Caco-2 (cell line): Measurements from ENCODE around the gene ZNF576. TPM values are rescaled to one million over a fixed set of nuclear protein-coding genes. Genes with fewer than 3 reads are reported as not detected.

Experiments
- BruUV-seq: library from RNA; stranded (reverse); fragments of 400-500 nt; replicated peaks from 2 replicates; lab custom pipeline; 2021; lab: Mats Ljungman, UMichigan
- CTCF ChIA-PET: fragments of 300-600 bp; sonication (Branson Sonifier 250); formaldehyde crosslinking; loops from one replicate; lab custom pipeline; 2022; ENCODE audit warnings: antibody characterized with exemption; lab: Charles Lee
- POLR2A ChIA-PET: fragments of 300-600 bp; sonication (Branson Sonifier 250); formaldehyde crosslinking; loops from one replicate; lab custom pipeline; 2022; ENCODE audit warnings: antibody characterized with exemption; lab: Charles Lee
- DNase-seq, 2 experiments: peaks; one replicate each; pipeline versions ENCODE4 v3.0.0 to v3.0.0-alpha.2; 2020 to 2022
- H3K27me3 ChIP-seq: replicated peaks from 2 replicates; pipeline ENCODE4 v1.6.0; 2011; ENCODE audit warnings: low read length; ENCODE audit not compliant: control insufficient read depth, insufficient read depth
- H3K36me3 ChIP-seq: 2 replicates; pipeline ENCODE4 v1.5.1; 2011; ENCODE audit warnings: low read length; ENCODE audit not compliant: control insufficient read depth, insufficient read depth
- H3K4me1 ChIP-seq: fragments of 250-450 bp; sonication (Bioruptor Pico); 2 replicates; pipeline ENCODE4 v1.5.1; 2020; ENCODE audit warnings: mild to moderate bottlenecking
- H3K4me3 ChIP-seq: 2 replicates; pipeline ENCODE4 v1.5.1; 2011; ENCODE audit warnings: low read depth, mild to moderate bottlenecking, control low read depth, low read length
- H3K9me3 ChIP-seq: fragments of 250-450 bp; sonication (Bioruptor Pico); 2 replicates; pipeline ENCODE4 v1.5.1; 2020; ENCODE audit warnings: mild to moderate bottlenecking, moderate library complexity
- H3K27ac Mint-ChIP-seq: one replicate; pipeline ENCODE4 v1.8.0; 2022; ENCODE audit warnings: mixed read lengths; ENCODE audit not compliant: unreplicated experiment
- H3K27me3 Mint-ChIP-seq: one replicate; pipeline ENCODE4 v1.8.0; 2022; ENCODE audit warnings: mixed read lengths; ENCODE audit not compliant: insufficient read depth, unreplicated experiment
- H3K36me3 Mint-ChIP-seq: one replicate; pipeline ENCODE4 v1.8.0; 2022; ENCODE audit warnings: mild to moderate bottlenecking, mixed read lengths; ENCODE audit not compliant: insufficient read depth, unreplicated experiment
- H3K4me1 Mint-ChIP-seq: one replicate; pipeline ENCODE4 v1.8.0; 2022; ENCODE audit warnings: low read depth, mixed read lengths; ENCODE audit not compliant: unreplicated experiment
- H3K4me3 Mint-ChIP-seq: one replicate; pipeline ENCODE4 v1.8.0; 2022; ENCODE audit warnings: mild to moderate bottlenecking, moderate library complexity, mixed read lengths; ENCODE audit not compliant: unreplicated experiment
- H3K9me3 Mint-ChIP-seq: one replicate; pipeline ENCODE4 v1.8.0; 2022; ENCODE audit warnings: mixed read lengths; ENCODE audit not compliant: unreplicated experiment
- intact Hi-C: fragments of 100-400 bp; cut with micrococcal nuclease; formaldehyde crosslinking; loops from one replicate; pipeline ENCODE4 v1.10.0; 2022; ENCODE audit not compliant: unreplicated experiment
- total RNA-seq: library from RNA; stranded (reverse); gene quantifications from 2 replicates; pipeline ENCODE4 v1.2.3, GENCODE V29; 2022
- TF ChIP-seq, protein P1 (sequence below), 2 experiments: fragments of 200-600 bp in 1 of 2; IDR thresholded peaks; 1 replicate in 1 of 2; 2 replicates in 1 of 2; pipeline versions ENCODE4 v1.5.1 to v1.8.0; 2011 to 2022; ENCODE audit warnings: antibody characterized with exemption in 1 of 2, control low read depth in 1 of 2, inconsistent platforms in 1 of 2, low read depth in 1 of 2, low read length in 1 of 2, mild to moderate bottlenecking in 1 of 2, moderate library complexity in 1 of 2; ENCODE audit not compliant: insufficient read depth in 1 of 2, severe bottlenecking in 1 of 2, unreplicated experiment in 1 of 2

The ZNF576 gene
- total RNA-seq, 1 experiment from 2014 or later: 13.2 TPM

DNA sequence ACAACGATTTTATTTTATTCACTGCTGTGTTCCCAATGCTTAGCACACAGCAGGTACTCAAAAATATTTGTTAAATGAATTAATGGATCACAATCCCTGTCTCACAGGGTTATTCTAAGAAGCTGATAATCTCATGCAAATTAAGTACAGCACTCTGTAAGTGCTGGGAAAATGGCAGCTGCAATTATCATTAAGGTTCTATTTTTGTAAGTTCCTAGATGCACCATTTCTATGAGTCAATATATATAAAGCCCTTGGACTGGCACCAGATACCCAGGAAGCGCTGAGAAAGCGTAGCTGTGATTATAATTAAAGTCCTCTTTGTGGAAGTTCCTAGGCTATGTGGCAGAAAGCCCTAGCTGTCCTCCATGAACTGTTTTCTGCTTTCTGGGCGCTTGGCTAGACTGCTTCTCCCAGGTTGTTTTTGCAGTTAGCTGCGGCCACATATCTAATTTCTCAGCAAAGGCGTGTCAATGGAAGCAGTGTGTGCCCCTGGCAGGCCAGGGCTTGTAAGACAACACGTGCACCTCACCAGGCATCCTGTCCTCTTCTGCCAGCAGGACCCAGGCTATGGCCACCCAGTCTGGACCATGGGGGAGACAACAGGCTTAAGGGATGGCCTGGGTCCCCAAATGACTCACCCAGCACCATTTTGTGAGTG, 10.3 kb downstream of the ZNF576 start:
- Mint-ChIP-seq H3K27me3 (no peaks in the 10 kb centered on the region), H3K36me3 (peaks cover 37% of the 10 kb centered on the region), H3K27ac (no peak overlapping the region), H3K4me3 (no peak overlapping the region), H3K4me1 (peaks cover 10% of the 10 kb centered on the region), H3K9me3 (no peaks in the 10 kb centered on the region)
- BruUV-seq: no TSS peak
- Histone ChIP-seq H3K9me3 (no peaks in the 10 kb centered on the region), H3K4me3 (no peak overlapping the region), H3K4me1 (no peaks in the 10 kb centered on the region), H3K36me3 (no peaks in the 10 kb centered on the region), H3K27me3 (no peaks in the 10 kb centered on the region)
- intact Hi-C loops: no loop called here
- DNase-seq: no peak
- CTCF ChIA-PET: no interaction called here
- POLR2A ChIA-PET: no interaction called here
- TF ChIP-seq, protein P1, sequence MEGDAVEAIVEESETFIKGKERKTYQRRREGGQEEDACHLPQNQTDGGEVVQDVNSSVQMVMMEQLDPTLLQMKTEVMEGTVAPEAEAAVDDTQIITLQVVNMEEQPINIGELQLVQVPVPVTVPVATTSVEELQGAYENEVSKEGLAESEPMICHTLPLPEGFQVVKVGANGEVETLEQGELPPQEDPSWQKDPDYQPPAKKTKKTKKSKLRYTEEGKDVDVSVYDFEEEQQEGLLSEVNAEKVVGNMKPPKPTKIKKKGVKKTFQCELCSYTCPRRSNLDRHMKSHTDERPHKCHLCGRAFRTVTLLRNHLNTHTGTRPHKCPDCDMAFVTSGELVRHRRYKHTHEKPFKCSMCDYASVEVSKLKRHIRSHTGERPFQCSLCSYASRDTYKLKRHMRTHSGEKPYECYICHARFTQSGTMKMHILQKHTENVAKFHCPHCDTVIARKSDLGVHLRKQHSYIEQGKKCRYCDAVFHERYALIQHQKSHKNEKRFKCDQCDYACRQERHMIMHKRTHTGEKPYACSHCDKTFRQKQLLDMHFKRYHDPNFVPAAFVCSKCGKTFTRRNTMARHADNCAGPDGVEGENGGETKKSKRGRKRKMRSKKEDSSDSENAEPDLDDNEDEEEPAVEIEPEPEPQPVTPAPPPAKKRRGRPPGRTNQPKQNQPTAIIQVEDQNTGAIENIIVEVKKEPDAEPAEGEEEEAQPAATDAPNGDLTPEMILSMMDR (IDR thresholded peaks at IDR 0.05; ENCODE audit: insufficient read depth in 1 of 2, low read depth in 1 of 2, low read length in 1 of 2, severe bottlenecking in 1 of 2, unreplicated experiment in 1 of 2): no peak

DNA sequence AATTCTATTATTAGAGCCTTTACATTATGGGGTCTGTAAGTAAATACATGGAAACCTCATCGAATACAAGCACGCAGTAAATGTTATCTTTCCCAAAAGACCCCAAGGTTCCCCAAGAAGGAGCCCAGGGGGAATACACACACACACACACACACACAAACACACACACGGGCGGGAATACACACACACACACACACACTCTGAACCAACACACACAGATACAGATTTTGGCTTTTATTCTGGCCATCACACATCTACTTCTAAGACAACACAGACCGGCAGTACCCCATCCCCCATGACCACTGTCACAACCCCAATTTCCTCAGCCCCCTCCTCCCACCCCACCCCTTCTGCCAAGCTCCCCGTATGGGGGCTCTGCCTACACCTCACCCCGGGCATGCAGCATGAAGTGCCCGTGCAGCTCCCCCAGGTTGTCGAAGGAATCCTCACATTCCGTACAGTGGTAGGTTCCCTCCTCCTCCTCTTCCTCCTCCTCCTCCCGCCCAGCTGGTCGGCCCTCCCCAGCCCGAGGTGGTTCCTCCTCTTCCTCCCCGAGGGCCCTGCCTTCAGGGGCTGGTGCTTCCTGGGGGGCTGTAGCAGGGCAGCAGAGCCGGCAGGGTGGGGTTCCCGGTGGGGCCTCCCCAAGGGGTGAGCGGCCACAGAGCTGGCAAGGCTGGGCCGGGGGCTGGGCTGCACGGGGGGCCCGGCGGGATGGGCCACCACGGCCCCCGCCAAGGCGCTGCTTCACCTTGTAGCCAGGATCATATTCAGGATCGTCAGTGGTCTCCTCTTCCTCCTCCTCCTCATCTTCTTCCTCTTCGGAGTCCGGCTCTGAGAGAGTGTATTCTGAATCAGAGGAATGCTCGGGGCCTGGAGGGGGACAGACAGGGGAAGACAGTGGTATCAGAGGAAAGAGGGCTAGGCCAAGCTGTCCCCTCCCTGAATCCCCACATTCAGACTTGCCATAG, 11.1 kb downstream of the ZNF576 start:
- BruUV-seq: TSS peak; percentile 69
- Mint-ChIP-seq H3K4me3 (no peak overlapping the region), H3K27me3 (no peaks in the 10 kb centered on the region), H3K9me3 (no peaks in the 10 kb centered on the region), H3K27ac (no peak overlapping the region), H3K36me3 (peaks cover 45% of the 10 kb centered on the region), H3K4me1 (peaks cover 10% of the 10 kb centered on the region)
- DNase-seq: no peak
- Histone ChIP-seq H3K36me3 (no peaks in the 10 kb centered on the region), H3K27me3 (no peaks in the 10 kb centered on the region), H3K4me3 (no peak overlapping the region), H3K9me3 (no peaks in the 10 kb centered on the region), H3K4me1 (no peaks in the 10 kb centered on the region)
- POLR2A ChIA-PET: no interaction called here
- TF ChIP-seq, protein P1 (IDR thresholded peaks at IDR 0.05; ENCODE audit: insufficient read depth in 1 of 2, low read depth in 1 of 2, low read length in 1 of 2, severe bottlenecking in 1 of 2, unreplicated experiment in 1 of 2): no peak
- intact Hi-C loops: no loop called here
- CTCF ChIA-PET: interaction anchor here (0.6 kb wide), 1 partner anchor 1722 kb away, joined by 3 read pairs; no protein-coding TSS in a partner anchor

DNA sequence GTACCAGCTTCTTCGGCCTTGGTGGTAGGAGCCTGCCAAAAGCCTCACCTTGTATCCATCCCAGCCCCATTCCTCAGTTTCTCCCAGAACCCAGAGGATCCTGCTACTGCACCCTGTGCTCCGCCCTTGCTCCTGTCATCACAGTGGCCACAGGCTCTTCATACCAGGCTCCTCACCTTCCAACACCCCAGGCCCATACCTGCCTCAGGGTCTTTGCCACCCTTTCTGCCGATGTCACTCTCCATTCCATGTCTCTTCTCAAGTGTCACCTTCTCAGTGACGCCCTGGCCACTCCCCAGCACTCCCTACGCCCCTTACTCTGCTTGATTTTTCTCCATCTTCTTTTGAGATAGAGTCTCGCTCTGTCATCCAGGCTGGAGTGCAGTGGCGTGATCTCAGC, 13.5 kb downstream of the ZNF576 start:
- no peaks in the 10 kb centered on the region for H3K27me3 Mint-ChIP-seq
- intact Hi-C loops: no loop called here
- Histone ChIP-seq H3K9me3 (no peaks in the 10 kb centered on the region), H3K27me3 (no peaks in the 10 kb centered on the region), H3K36me3 (peaks cover 1% of the 10 kb centered on the region; the same call in 1 of the 2 replicates), H3K4me3 (no peak overlapping the region), H3K4me1 (no peaks in the 10 kb centered on the region)
- H3K9me3 Mint-ChIP-seq: no peaks in the 10 kb centered on the region
- DNase-seq: no peak
- BruUV-seq: no TSS peak
- peaks cover 43% of the 10 kb centered on the region for H3K36me3 Mint-ChIP-seq
- H3K4me3 Mint-ChIP-seq: no peak overlapping the region
- CTCF ChIA-PET: no interaction called here
- POLR2A ChIA-PET: no interaction called here
- TF ChIP-seq, protein P1 (IDR thresholded peaks at IDR 0.05; ENCODE audit: insufficient read depth in 1 of 2, low read depth in 1 of 2, low read length in 1 of 2, severe bottlenecking in 1 of 2, unreplicated experiment in 1 of 2): no peak
- H3K27ac Mint-ChIP-seq: no peak overlapping the region
- peaks cover 10% of the 10 kb centered on the region for H3K4me1 Mint-ChIP-seq
